GM21576 (cell line): Measurements from ENCODE around the gene PTPRT.
"Not testable (repeated sequence)": the region's sequence is repeated elsewhere in the genome, so short reads cannot be mapped to it uniquely, and the experiment has no call there.

Experiments used
- ATAC-seq: cut with Tn5 transposase; IDR thresholded peaks from one replicate; pipeline ENCODE4 v1.9.1; 2021; ENCODE audit warnings: mild to moderate bottlenecking, moderate library complexity; ENCODE audit not compliant: unreplicated experiment

Gene PTPRT

GRCh38 chr20:43187476-43188233 is 2.1 kb downstream of the PTPRT start:
- no peak for ATAC-seq

GRCh38 chr20:43186312-43186711 is 3.4 kb downstream of the PTPRT start:
- ATAC-seq, result no peak

- no peak for ATAC-seq
These were observed 3.8 kb downstream of the PTPRT start for GRCh38 chr20:43185901-43186300.

DNA sequence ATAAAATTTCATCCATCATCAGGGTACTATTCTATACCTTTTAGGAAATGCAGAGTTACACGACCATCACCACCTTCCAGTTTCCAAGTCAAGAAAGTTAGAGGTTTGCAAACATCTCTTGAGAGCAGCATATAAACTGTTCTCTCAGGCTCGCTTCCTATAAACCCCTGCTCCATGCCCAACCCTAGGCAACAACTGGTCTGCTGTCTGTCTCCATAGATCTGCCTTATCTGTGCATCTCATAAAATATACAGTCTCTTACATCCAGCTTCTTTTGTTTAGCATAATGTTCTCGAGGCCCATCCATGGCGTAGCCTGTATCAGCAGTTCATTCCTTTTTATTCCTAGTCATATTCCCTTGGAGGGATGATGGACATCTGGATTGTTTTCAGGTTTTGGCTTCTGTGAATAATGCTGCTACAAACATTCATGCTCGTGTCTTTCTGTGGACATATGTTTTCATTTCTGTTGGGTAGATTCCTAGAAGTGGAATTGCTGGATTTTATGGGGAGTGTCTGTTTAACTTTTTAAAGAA is 6.1 kb downstream of the PTPRT start:
- ATAC-seq, result no peak

GRCh38 chr20:43178080-43178479 is 11.6 kb downstream of the PTPRT start:
- ATAC-seq, result no peak

- no peak for ATAC-seq
These were observed 13.0 kb downstream of the PTPRT start for GRCh38 chr20:43176726-43177125.

DNA sequence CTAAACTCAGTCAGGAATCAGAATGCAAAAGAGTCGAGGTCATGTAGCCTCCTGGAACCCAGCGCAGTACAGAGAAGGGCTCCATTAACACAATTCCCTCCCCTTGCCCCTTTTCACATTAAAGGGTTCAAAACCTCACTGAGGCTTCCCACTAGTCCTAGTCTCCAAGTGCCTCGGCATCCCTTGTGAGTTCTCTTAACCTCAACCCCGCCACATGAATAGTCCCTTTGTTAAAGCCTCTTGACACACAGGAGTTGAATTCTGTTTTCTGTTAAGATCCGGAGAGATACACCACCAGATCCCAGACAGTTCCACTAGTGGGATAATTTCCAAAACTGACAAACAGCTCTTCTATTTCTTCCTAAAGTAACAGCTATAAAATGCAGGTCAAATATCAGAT is 17.8 kb downstream of the PTPRT start:
- no peak for ATAC-seq

GRCh38 chr20:43170771-43171170 is 18.9 kb downstream of the PTPRT start:
- ATAC-seq, result no peak

DNA sequence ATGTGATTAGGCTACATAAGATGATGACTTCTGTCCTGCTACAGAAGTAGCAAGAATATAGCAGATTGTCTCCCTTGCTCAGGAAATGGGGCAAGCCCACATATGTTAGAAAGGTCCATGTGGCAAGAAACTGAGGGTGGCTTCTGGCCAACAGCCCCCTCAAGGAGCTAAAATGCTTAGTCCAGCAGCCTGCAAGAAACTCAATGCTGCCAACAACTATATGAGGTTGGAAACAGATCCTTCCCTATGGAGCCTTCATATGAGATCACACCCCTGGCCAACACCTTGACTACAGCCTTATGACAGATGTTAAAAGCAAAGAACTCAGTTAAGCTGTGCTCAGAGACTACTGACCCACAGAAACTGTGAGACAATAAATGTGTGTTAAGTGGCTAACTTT is 22.1 kb downstream of the PTPRT start:
- no peak for ATAC-seq

DNA sequence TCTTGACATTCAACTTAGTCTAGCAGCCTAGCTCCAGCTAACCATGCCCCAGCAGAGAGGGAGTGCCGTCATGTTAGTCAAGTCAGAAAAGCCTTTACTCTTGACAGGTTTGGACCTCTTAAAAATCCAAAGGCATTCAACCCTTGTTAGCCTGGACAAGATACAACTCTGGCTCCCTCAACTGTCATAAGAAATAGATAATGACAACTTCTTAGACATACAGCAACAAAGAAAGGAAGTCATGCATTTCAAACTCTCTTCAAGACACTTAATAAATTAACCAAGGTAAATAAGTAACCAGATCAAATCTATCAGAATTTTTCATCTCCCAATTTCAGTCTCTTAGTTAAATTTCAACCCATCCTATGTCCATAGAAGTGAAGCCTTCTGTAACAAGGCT is 22.7 kb downstream of the PTPRT start:
- no peak for ATAC-seq

DNA sequence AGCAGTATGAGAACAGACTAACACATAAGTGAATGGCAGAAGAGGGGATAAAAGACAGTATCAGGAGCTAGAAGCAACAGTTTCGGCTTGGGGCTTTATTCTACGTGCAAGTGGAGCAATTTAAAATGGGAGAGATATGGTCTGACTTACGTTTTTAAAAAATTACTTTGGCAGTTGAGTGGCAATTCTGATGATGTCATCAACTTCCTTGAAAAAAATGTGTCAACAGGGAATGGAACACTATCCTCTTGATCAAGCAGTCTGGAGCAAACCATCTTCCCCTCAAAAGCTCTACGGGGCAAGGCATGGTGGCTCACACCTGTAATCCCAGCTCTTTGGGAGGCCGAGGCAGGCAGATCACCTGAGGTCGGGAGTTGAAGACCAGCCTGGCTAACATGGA is 24.1 kb downstream of the PTPRT start:
- no peak for ATAC-seq

DNA sequence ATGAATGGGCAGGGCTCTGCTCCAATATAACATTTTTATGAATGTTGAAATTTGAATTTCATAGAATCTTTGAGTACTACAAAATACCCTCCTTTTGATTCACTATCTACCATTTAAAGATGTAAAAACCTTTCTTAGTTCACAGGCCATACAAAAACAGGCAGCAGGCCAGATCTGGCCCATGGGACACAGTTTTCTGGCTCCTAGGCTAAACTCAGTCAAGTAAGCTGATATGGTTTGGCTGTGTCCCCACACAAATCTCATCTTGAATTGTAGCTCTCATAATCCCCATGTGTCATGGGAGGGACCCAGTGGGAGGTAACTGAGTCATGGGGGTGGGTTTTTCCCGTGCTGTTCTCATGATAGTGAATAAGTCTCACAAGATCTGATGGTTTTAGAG is 25.0 kb downstream of the PTPRT start:
- ATAC-seq, result not testable (repeated sequence)

GRCh38 chr20:43161716-43162115 is 28.0 kb downstream of the PTPRT start:
- ATAC-seq, result no peak

- no peak for ATAC-seq
These were observed 28.8 kb downstream of the PTPRT start for GRCh38 chr20:43160941-43161340.

DNA sequence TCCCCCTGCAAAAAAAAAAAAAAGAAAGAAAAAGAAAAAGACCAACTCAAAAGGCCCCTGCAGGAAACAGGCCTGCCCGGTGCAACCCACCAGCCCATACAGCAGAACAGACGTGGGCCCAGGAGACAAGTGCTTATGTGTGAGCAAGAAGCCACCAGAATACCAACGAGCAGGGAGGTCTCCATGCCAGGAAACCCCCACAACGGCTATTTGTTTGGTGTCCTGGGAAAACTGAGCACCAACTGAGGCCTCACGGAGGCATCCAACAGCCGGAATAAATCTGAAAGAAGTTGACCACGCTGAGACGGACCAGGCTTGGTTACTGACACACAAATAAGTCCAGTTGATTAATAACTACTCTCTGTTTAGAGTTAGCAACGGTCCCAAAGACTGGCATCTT is 29.7 kb downstream of the PTPRT start:
- ATAC-seq, result no peak

DNA sequence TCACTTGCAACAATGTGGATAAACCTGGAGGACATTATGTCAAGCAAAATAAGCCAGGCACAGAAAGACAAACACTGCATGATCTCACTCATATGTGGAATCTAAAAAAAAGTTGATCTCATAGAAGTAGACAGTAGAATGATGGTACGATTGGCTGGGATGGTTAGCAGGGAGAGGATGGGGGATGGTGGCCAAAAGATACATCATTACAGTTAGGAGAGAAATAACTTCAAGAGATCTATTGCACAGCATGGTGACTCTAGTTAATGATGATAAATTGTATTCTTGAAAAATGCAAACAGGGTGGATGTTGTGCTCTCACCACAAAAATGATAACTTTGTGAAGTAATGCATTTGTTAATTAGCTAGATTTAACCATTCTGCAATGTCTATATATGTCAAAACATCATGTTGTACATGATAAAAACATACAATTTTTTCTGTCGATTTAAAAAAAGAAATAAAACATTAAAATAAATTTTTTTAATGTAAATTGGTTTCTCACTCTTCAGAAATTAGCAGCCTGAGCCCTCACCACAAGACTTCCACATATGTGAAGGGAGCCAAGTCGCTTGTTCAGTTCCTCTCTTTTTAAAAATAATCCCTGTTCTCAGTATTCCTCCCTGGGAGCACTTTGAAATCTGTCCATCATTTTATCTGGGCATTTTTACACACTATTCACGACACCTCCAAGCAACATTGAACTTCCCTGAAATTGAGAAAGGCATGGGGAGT is 34.2 kb downstream of the PTPRT start:
- ATAC-seq, result no peak

GRCh38 chr20:43151901-43152300 is 37.8 kb downstream of the PTPRT start:
- no peak for ATAC-seq

GRCh38 chr20:43151256-43151655 is 38.5 kb downstream of the PTPRT start:
- no peak for ATAC-seq

GRCh38 chr20:43140726-43141125 is 49.0 kb downstream of the PTPRT start:
- no peak for ATAC-seq

- no peak for ATAC-seq
These were observed 51.5 kb downstream of the PTPRT start for GRCh38 chr20:43138061-43138770.

DNA sequence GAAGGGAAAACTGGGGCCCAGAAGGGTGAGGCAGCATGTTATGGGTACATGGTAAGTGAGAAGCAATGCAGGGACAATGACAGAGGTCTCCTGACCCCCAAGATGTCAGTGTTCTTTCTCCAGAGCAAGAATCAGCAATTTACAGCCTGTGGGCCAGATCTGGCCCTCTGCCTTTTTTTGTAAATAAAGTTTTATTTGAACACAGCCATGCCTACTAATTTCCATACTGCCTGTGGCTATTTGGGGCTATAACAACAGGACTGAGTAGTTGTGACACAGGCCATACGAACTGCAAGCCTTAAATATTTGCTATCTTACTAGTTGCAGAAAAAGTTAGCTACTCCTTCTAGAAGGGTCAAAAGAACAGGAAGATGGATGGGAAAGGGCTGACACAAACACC is 52.5 kb downstream of the PTPRT start:
- ATAC-seq, result no peak

- no peak for ATAC-seq
These were observed 65.5 kb downstream of the PTPRT start for GRCh38 chr20:43124241-43124640.
